HG03342 (cell line): ENCODE measurements around the gene MOGAT1.
"Not testable (repeated sequence)": the region's sequence is repeated elsewhere in the genome, so short reads cannot be mapped to it uniquely, and the experiment has no call there.

Experiments
- ATAC-seq: cut with Tn5 transposase; IDR thresholded peaks from one replicate; pipeline ENCODE4 v1.9.1; 2021; ENCODE audit warnings: mild to moderate bottlenecking, moderate library complexity; ENCODE audit not compliant: unreplicated experiment

MOGAT1 gene

DNA sequence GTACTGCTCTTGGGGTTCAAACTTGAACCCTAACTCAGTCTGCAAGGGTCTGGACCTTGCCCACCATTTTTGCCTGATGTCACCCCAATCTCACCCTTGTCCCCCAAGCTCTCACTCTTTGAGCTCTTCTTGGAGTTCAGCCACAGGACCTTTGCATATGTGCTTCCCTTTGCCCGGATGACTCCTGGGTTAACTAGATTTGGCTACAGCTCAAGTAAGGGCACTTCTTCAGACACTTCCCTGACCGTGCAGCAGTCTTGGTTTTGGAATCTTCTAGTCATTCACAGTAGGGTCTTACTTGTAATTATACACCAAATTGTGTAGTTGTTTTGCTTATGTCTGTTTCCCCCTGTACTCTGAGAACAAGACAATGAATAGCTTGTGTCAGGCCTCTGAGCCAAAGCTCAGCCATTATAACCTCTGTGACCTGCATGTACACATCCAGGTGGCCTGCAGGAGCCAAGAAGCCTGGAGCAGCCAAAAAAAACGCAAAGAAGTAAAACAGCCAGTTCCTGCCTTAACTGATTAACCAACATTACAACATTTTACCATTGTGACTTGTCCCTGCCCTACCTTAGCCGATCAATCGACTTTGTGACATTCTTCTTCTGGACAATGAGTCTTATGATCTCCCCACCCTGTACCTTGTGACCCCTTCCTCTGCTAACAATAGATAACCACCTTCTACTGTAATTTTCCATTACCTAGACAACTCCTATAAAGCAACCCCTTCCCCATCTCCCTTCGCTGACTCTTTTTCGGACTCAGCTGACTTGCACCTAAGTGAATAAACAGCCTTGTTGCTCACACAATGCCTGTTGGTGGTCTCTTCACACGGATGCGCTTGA, 1.0 kb upstream of the MOGAT1 start:
- ATAC-seq = no peak

DNA sequence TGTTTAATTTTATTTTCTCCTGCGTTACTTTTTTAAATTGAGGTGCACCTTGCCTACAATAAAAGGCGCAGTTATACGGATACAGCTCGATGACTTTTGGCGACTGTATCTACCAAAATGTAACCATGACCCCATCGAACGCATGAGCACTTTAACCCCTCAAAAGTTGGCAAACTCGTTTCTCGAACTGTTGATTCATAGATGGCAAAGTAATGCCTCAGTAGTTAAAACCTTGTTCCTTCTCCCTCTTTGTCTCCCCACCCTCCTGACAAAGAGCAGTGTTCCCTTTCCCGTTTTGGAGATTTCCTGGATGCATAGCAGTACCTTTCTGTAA, 577 bp downstream of the MOGAT1 start:
- ATAC-seq = no peak

DNA sequence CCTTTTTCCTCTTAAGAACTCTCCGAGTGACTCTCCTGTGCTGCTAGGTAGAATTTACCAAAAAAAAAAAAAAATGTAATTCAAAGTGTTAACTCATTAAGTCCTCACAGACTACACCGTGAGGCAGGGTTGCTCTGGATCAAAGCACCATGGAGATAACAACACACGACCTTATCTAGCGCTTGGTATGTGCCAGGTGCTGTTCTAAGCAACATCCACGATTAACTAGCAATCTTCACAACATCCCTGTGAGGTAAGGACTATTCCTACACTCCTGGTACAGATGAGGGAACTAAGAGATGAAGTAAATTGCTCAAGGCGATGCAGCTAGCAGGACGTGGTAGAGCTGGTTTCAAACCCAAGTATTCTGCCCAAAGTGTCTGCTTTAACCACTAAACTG, 1.8 kb downstream of the MOGAT1 start:
- ATAC-seq = no peak

DNA sequence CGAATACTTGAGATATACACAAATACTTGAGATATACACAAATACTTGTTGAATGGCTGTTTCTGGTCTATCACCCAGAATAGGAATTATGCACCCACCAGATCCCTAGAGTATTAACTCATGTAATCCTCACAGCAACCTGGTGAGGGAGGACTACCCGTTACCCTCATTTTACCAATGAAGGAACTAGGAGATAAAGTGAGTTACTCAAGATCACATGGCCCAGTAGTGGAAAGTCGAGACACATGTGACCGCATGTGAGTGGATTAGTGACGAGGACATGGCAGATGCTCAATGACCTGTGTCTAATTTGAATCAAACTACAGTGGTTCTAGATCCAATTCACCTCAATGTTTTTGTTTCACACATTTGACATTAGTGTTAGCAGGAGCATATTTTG, 2.4 kb downstream of the MOGAT1 start:
- no peak for ATAC-seq

DNA sequence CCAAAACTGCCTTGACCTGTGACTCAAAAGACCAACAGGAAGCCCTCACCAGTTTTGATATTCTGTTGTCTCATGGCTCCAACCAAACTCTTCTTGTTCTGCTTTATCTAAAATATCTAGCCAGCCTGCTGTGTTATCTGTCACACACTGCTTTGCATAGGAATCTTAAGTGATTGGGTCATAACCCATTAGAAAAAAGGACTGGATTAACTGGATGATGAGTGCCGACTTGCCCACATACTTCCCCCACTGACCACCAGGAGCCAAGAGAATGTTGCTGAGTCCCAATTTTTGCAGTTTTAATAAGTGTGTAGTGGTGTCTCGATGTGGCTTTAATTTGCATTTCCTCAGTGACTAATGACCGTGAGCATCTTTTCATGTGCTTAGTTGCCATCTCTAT, 6.5 kb downstream of the MOGAT1 start:
- no peak for ATAC-seq

DNA sequence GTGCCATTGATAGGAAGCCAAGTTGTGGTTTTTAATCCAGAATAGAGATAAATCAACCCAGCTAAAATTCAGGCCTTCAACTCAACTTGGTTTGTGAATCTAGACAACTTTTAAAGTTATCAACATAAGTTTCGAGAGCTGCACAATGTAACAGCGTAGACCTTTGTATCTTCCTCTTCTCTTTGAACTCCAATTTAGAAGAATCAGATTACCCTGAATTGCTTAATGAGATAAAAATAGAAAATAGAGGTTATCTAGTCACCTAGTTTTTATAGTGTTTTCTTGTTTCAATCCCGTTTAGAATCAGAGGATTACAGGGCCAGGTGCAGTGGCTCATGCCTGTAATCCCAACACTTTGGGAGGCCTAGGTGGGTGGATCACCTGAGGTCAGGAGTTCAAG, 12.3 kb downstream of the MOGAT1 start:
- ATAC-seq = no peak

DNA sequence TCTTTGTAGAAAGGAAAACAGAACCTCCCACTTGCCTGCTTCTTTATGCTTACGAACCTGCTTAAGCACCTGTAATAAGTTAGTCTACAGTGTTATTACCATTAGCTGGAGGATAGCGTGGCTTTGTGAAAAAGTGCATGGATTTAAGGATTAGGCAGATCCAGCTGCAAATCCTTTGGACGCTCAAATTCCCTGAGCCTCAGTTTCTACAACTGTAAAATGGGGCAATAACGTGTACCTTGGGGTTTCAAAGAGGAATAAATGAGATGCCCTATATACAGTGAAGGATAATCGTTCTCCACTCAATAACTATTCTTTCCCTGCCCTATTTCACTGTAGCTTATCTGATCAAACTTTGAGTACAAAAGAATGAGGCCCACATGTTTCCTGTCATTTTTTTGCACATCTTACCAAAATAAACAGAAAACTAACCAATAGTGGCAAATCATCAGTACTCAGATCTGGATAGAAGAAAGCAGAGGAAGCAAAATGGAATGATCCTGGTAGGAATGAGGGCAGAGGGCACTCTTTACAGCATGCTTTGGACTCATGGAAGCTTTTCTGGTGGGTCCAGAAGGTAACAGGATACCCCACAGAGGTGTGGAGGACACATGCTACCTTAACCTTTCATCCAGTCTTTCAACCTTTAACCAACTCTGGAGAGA, 14.8 kb downstream of the MOGAT1 start:
- no peak for ATAC-seq

DNA sequence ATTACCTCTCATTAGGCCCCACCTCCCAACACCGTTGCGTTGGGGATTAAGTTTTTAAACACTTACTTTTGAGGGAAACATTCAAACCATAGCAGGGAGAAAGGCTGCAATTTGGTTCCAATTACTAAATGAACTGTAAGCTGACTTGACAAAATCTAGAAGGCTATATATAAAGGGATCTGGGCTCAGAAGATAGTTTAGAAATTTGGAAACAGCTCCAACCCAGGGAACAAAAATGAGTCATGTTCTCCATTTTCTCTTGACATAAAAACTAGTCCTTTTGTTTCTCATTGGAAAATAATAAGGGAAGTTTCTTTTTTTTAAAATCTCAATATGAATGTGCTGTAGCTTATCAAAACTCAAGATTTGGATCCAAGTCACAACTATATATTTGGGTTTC, 17.5 kb downstream of the MOGAT1 start:
- no peak for ATAC-seq

DNA sequence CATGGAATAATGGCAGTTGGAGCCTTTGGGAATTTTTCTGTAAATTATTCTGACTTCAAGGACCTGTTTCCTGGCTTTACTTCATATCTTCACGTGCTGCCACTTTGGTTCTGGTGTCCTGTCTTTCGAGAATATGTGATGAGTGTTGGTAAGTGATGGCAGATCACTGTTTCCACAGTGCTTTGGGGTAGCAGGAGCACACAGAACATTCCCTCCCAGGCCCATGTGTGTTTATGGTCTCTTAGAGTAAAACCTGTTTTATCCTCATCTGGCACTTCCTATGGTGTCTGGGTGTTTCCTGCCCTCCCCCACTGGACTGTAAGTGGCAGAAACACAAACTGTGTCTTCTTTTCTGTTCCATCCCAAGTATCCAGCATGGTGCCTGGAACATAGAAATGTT, 17.9 kb downstream of the MOGAT1 start:
- ATAC-seq = no peak

DNA sequence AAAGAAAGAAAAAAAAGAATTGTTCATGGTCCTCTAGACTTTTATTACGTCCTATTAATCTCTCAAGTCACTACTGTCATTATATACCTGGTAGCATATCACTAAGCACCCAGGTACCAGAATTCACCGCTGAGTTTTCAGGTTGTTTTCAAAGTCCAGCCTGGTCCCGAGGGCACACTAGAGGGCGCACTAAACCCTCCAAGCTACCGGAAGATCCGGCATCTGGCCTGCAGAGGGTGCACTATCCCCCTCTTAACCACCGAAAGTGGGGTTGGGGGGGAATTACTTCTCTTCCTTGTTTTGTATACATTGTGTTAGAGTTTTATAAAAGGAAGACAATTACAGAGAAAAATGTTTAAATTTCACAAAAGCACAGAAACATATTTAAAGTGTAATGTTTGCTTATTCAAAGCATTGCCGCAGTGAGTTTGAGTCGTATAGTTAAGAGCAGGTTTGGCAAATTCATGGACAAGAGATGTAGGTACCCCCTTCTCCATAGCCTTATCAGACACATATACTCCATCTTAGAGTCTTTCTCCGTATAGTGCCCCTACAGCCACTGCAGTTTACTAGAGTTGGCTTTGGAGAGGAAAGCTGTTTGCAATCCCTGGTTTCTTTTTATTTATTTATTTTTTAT, 19.2 kb downstream of the MOGAT1 start:
- peak; percentile 96 for ATAC-seq

DNA sequence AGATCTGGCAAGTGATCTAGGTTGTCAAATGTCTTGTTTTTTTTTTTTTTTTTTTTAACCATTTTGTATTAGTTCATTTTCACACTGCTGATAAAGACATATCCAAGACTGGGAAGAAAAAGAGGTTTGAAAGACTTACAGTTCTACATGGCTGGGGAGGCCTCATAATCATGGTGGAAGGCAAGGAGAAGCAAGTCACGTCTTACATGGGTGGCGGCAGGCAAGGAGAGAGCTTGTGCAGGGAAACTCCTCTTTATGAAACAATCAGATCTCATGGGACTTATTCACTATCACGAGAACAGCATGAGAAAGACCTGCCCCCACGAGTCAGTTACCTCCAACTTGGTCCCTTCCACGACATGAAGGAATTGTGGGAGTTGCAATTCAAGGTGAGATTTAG, 22.0 kb downstream of the MOGAT1 start:
- not testable (repeated sequence) for ATAC-seq

DNA sequence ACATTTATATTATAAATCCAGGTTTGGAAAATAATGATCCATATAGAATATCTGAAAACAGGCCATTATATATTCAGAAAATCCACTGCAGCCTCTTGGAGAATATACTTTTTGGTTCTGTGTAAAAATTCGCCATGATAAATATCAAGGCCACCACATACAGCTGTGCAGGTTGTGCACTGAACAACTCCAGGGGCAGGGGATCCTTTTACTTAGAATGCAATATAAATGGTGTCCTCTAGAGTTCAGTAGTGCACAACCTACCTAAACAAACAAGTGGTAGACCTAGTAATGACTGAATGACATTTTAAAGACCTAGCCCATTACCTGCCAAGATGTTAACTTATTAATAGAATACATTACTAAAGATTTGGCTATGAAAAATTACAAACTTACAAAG, 22.4 kb downstream of the MOGAT1 start:
- ATAC-seq = peak; percentile 60

DNA sequence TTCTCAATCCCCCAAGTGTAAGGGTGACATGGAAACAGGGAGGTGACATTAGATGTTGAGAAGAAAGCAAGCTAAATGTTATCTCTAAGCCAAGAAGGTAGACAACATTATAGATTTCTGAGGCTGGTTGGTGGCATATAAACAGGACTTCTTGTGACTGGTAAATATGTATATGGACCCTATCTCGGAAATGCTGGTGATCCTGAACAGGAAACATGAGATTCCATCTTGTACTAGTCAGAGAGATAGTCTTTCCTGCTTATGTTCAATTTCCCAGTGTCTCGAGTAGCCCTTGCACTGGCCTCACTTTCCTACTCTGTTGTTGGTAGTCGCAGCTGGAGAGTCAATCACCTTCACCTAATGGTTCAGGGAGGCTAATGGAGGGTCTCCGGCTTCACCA, 26.8 kb downstream of the MOGAT1 start:
- no peak for ATAC-seq

DNA sequence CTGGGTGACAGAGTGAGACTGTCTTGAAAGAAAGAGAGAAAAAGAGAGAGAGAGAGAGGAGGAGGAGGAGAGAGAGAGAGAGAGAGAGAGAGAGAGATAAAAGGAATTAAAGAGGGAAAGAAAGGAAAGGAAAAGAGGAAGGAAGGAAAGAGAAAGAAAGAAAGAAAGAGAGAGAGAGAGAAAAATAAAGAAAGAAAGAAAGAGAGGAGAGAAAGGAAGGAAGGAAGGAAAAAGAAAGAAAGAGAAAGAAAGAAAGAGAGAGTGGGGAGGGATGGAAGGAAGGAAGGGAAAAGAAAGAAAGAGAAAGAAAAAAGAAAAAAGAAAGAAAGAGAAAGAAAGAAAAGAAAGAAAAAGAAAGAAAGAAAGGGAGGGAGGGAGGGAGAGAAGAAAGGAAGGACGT, 29.8 kb downstream of the MOGAT1 start:
- ATAC-seq = no peak

DNA sequence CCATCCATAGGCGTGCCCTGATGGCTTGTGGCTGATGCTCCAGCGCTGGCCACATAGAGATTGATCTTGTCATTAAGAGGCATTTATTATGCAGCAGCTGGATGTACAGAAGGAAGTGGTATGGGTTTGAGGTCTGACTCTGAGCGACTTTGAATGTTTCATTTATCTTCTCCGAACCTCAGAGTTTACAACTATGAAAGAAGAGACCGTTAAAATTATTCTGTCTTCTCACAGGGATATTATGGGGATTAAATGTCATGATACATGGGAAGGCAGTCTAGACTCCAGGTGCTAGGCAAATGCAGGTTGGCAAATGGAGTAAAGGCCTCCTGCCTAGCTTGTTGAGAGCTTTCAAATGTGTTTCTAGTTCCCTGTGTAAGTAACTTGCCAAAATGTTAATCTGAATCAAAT, 30.3 kb downstream of the MOGAT1 start:
- ATAC-seq = no peak

DNA sequence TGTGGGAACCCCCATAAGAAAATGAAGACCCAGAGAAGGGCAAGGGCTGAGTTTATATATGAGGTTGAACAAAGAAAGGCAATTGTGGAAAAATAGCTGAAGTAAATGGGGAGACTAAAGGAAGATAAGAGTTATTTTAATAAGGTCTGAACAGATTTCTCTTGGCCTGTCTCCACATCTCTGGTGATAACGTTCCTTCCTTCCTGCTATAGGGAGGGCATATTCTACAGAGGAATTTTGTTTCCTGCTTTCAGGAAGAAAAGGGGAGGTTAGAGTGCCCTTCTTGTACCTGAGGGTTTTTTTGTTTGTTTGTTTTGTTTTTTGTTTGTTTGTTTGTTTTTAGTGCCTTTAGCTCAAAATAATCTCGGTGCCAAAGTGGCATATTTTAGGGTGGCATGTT, 31.6 kb downstream of the MOGAT1 start:
- no peak for ATAC-seq

DNA sequence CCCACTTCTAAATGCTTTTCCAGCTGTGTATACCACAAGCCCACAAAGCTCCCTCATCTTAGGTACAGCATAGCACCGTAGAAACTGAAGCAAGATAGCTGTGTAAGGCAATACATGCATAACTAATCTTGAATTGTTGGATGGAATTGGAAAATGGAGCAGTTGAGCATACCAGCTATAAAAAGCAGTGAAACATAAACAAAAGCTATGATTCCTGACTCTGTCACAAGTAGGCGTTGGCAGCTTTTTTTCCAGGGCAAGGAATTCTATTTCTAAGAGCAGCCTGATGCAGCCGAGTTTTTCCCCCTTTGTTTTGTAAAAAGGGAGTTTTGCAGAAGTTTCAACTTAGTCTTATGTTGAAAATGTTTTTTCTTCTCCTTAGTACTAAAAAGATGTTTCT, 32.4 kb downstream of the MOGAT1 start:
- ATAC-seq = no peak

DNA sequence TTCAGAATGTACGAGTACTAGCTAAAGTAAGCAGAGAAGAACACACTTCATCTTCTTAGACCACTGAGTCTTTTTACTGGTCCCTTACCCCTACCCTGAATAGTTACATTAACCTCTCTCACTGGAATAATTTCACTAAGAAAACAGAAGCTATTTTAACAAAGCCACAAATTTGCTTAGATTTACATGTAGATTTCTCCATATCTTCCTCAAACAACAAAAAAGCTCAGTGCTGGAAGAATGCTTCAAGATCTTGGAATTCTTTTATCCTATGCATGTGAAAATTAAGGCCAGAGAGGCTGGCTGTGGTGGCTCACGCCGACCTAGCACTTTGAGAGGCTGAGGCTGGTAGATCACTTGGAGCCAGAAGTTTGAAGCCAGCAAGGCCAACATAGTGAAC, 35.2 kb downstream of the MOGAT1 start:
- ATAC-seq = no peak

DNA sequence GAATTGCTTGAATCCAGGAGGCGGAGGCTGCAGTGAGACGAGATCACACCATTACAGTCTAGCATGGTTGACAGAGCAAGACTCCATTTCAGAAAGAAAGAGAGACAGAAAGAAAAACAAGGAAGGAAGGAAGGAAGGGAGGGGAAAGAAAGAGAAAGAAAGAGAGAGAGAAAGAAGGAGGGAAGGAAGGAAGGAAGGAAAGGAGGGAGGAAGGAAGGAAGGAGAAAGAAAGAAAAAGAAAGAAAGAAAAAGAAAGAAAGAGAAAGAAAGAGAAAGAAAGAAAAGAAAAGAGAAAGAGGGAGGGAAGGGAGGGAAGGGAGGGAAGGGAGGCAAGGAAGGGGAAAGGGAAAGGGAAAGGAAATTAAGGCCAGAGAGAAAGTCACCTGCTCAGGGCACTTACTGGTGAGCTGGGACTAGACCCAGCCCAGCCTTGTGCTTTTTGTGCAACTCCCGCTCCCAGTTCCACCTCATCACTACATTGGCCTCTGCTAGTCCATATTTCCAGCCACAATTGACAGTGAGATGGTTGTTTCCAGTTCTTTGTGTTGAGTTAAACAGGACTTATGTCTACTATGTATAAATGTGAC, 35.7 kb downstream of the MOGAT1 start:
- no peak for ATAC-seq

DNA sequence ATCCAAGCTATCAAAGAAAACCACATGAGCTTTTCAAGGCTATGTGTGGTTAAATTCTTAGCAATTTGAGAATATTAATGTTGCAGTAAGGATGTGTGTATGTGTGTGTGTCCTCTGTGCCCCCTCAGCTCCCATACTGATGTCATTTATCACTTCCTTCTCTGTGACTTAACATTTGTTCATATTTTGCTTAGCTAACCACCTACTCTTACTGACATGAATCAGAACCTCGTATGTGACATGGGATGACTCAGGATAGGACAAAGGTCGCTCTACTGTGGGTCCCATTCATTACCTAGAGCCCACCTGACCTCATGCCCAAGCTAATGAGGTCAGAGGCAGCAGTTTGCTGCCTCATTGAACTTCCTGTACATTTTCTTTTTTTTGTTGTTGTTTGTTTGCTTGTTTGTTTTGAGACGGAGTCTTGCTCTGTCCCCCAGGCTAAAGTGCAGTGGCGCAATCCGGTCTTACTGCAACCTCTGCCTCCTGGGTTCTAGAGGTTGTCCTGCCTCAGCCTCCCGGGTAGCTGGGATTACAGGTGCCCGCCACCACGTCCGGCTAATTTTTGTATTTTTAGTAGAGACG, 36.3 kb downstream of the MOGAT1 start:
- peak; percentile 57 for ATAC-seq

DNA sequence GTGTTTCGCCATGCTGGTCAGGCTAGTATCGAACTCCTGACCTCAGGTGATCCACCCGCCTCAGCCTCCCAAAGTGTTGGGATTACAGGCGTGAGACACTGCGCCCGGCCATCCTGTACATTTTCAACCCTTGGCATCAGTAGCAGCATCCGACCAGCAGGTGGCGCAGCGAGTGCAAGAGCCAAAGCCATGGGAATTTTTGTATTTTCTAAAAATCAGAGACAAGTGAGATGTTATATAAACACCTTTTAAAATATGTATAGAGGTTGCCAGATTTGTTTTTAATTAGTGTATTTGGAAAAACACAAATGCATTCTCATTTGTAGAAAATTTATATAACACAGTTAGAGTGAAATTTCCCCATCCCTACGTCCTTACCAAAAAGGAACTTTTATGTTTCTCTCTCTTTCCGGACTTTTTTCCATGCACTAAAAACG, 36.8 kb downstream of the MOGAT1 start:
- no peak for ATAC-seq
